AG04450 (cell line): ENCODE results near the gene ARHGAP15. TPM values are rescaled to one million over a fixed set of nuclear protein-coding genes. Genes with fewer than 3 reads are reported as not detected.

Source experiments
- CTCF ChIA-PET: fragments of 300-600, 350-600 bp; formaldehyde crosslinking; extraction: SDS; loops from one replicate; lab custom pipeline; 2022; ENCODE audit warnings: antibody characterized with exemption, inconsistent platforms; lab: Charles Lee
- POLR2A ChIA-PET: fragments of 350-600 bp; formaldehyde crosslinking; extraction: SDS; loops from one replicate; lab custom pipeline; 2021; ENCODE audit warnings: antibody characterized with exemption, inconsistent platforms; lab: Yijun Ruan, JAX
- DNase-seq: peaks from one replicate; pipeline ENCODE4 v3.0.0-alpha.2; 2011; ENCODE audit warnings: low read depth, low spot score
- H3K27ac ChIP-seq: one replicate; pipeline ENCODE4 v1.5.1; 2012; ENCODE audit warnings: low read depth, low read length, control low read depth
- H3K27me3 ChIP-seq: one replicate; pipeline ENCODE4 v1.6.0; 2012; ENCODE audit warnings: low read length; ENCODE audit not compliant: control insufficient read depth, insufficient read depth
- H3K4me3 ChIP-seq: 2 replicates; pipeline ENCODE4 v1.5.1; 2011; ENCODE audit warnings: mild to moderate bottlenecking, low read depth, low read length, control low read depth
- H3K9me3 ChIP-seq: 2 replicates; pipeline ENCODE4 v1.5.1; 2012; ENCODE audit warnings: low read length; ENCODE audit not compliant: control insufficient read depth, insufficient read depth
- polyA plus RNA-seq: library from polyadenylated mRNA; depleted of rRNA; stranded (reverse); fragments of >200 nt; gene quantifications from 2 replicates; pipeline ENCODE4 v1.2.3, GENCODE V29; 2011
- TF ChIP-seq, protein P1 (sequence below): IDR thresholded peaks from 2 replicates; pipeline ENCODE4 v1.5.1; 2011; ENCODE audit warnings: low read depth, low read length, control low read depth, inconsistent platforms

Gene ARHGAP15
- polyA plus RNA-seq, 1 experiment = not detected

DNA sequence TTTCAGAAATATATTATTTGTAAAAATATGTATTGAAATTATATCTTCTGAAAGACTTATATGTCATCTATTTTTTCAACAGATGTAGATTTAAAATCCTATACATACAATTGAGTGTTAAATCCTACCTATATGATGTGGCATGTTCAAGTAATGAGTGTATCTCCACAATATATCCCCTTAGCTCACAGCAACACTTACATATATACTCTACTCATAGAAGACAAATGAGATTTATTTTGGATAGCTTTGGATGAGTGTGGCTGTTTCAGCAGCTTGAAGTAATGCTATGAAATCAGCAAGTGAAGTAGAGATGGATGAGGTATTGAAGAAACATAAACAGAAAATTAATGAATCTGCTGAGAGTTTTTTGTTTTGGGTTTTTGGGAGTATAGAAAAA, 263.1 kb downstream of the ARHGAP15 start:
- no peak overlapping the region for H3K4me3 ChIP-seq
- ChIA-PET CTCF (no interaction called here), POLR2A (no interaction called here)
- no peaks in the 10 kb centered on the region for H3K9me3 ChIP-seq
- no peak for DNase-seq
- H3K27me3 ChIP-seq = no peaks in the 10 kb centered on the region
- H3K27ac ChIP-seq = no peak overlapping the region
- TF ChIP-seq, protein P1, sequence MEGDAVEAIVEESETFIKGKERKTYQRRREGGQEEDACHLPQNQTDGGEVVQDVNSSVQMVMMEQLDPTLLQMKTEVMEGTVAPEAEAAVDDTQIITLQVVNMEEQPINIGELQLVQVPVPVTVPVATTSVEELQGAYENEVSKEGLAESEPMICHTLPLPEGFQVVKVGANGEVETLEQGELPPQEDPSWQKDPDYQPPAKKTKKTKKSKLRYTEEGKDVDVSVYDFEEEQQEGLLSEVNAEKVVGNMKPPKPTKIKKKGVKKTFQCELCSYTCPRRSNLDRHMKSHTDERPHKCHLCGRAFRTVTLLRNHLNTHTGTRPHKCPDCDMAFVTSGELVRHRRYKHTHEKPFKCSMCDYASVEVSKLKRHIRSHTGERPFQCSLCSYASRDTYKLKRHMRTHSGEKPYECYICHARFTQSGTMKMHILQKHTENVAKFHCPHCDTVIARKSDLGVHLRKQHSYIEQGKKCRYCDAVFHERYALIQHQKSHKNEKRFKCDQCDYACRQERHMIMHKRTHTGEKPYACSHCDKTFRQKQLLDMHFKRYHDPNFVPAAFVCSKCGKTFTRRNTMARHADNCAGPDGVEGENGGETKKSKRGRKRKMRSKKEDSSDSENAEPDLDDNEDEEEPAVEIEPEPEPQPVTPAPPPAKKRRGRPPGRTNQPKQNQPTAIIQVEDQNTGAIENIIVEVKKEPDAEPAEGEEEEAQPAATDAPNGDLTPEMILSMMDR = no peak

GRCh38 chr2:143394062-143394461, 264.8 kb downstream of the ARHGAP15 start:
- H3K27me3 ChIP-seq = no peaks in the 10 kb centered on the region
- H3K9me3 ChIP-seq = no peaks in the 10 kb centered on the region
- ChIA-PET CTCF (interaction anchor here (1.7 kb wide), 1 partner anchor 9 kb away, joined by 4 read pairs; no protein-coding TSS in a partner anchor), POLR2A (no interaction called here)
- TF ChIP-seq, protein P1 = no peak
- H3K27ac ChIP-seq = no peak overlapping the region
- no peak for DNase-seq
- H3K4me3 ChIP-seq = no peak overlapping the region

DNA sequence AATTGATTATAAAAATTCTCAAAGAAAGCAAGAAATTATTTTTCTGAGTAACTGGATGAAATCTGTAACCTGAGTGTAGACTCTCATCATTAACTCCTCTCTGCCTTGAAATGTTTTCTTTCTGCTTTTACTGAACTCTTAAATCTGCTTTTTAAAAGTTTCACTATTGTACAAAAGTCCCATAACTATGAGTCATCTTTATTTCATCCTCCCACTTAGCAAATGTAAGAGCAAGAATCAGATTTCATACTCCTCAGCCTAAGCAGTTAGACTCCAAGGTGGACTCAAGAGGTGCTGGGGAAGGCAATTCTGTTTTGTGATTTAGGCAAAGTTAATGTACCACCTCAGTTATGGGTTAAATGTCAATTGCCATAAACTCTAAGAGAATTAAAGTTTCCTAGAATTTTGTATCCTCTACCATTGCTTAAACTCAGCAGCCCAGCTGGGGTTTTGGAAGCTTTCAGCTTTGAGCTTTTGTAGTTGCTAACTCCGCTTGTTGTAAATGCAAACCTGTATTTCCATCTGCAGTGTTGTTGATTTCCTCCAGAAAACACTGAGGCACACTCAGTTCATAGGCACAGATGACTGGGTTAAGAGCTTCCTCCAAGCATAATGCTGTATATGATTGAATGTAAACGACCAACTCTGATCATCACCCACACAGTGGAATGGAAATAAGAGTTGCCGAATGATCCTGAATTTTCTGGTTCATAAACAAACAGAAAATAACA, 268.8 kb downstream of the ARHGAP15 start:
- CTCF ChIA-PET = interaction anchor here (0.6 kb wide), 1 partner anchor 13 kb away, joined by 4 read pairs; no protein-coding TSS in a partner anchor
- Histone ChIP-seq H3K4me3 (peak overlapping the region; percentile 30), H3K9me3 (no peaks in the 10 kb centered on the region), H3K27me3 (no peaks in the 10 kb centered on the region), H3K27ac (no peak overlapping the region)
- peak; percentile 6 for DNase-seq
- TF ChIP-seq, protein P1 = no peak
- POLR2A ChIA-PET = no interaction called here

DNA sequence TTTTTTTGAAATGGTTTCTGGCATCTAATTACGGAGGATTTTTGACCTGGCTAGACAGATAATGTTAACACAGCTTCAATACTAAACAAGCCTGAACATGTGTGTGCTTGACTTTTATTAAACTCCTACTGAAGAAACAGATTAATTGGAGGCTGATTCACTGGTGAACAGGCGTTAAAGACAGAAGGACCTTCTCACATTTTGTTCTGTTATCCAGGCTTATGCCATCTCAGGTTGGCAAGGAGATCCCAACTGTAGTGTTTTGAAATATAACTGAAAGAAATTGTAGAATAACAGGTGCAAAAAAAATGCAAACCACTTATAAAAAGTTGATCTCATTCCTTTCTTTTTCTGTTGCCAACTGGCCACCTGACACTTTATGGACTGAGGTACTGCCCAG, 269.6 kb downstream of the ARHGAP15 start:
- Histone ChIP-seq H3K4me3 (no peak overlapping the region), H3K9me3 (no peaks in the 10 kb centered on the region), H3K27ac (no peak overlapping the region), H3K27me3 (no peaks in the 10 kb centered on the region)
- CTCF ChIA-PET = no interaction called here
- no peak for DNase-seq
- TF ChIP-seq, protein P1 = no peak
- POLR2A ChIA-PET = no interaction called here

DNA sequence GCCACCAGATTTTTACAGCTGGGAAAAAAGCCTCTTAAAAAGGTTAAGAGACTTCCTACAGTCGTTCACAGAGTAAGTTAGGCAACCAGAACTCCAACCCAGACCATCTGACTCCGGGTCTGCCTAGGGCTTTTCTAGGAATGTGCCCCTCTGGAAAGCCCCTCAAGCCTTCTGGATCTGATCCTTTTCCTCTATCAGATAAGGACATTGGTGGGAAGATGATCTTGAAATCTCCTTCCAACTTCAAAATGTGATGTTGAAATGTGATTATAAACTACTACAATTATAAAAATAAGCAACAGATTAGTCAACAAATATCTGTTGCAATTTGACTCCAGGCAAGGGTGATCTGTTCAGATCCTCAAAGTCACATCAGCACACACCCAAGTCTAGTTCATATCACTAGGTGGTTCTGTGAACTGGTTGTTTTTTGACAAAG, 270.4 kb downstream of the ARHGAP15 start:
- H3K27ac ChIP-seq = no peak overlapping the region
- no peaks in the 10 kb centered on the region for H3K9me3 ChIP-seq
- POLR2A ChIA-PET = no interaction called here
- no peaks in the 10 kb centered on the region for H3K27me3 ChIP-seq
- CTCF ChIA-PET = no interaction called here
- TF ChIP-seq, protein P1 = no peak
- no peak overlapping the region for H3K4me3 ChIP-seq
- no peak for DNase-seq
